Prostate gland (tissue), 2 donors: ENCODE results near the gene RBPJ.

Experiments used
- POLR2AphosphoS5 ChIP-seq: sonication (generic); formaldehyde crosslinking; IDR thresholded peaks from one replicate; pipeline ENCODE4 v1.6.1; 2017; ENCODE audit warnings: antibody characterized with exemption
- TF ChIP-seq, protein P1 (sequence below), 4 experiments: fragments of 200-600 bp in 2 of 4; fragments of 450-650 bp in 2 of 4; sonication (generic) in 2 of 4; IDR thresholded peaks; 1 replicate in 3 of 4; 2 replicates in 1 of 4; pipeline ENCODE4 v1.5.1; 2016 to 2019; ENCODE audit warnings: antibody characterized with exemption in 4 of 4, mild to moderate bottlenecking in 2 of 4, moderate library complexity in 2 of 4

DNA sequence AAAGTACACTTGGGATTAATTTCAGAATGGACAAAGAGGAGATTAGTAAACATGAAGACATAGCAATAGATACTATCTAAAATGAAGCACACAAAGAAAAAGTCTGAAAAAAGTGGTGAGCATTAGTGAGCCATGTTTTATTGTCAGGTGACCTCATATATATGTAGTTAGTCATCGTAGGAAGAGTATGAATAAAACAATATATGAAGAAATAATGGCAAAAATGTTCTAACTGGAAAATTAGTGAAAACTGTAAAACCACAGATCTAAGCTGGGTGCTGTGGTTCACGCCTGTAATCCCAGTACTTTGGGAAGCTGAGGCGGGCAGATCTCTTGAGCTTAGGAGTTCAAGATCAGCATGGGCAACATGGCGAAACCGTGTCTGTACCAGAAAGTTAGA is 67.9 kb downstream of the RBPJ start:
- TF ChIP-seq, protein P1, sequence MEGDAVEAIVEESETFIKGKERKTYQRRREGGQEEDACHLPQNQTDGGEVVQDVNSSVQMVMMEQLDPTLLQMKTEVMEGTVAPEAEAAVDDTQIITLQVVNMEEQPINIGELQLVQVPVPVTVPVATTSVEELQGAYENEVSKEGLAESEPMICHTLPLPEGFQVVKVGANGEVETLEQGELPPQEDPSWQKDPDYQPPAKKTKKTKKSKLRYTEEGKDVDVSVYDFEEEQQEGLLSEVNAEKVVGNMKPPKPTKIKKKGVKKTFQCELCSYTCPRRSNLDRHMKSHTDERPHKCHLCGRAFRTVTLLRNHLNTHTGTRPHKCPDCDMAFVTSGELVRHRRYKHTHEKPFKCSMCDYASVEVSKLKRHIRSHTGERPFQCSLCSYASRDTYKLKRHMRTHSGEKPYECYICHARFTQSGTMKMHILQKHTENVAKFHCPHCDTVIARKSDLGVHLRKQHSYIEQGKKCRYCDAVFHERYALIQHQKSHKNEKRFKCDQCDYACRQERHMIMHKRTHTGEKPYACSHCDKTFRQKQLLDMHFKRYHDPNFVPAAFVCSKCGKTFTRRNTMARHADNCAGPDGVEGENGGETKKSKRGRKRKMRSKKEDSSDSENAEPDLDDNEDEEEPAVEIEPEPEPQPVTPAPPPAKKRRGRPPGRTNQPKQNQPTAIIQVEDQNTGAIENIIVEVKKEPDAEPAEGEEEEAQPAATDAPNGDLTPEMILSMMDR (IDR thresholded peaks at IDR 0.05): no peak
- no peak for TF ChIP-seq POLR2AphosphoS5
